HS-27A (cell line): ENCODE measurements around the gene DPH2.

ENCODE experiments used
- DNase-seq: peaks from one replicate; pipeline ENCODE4 v3.0.0-alpha.2; 2012; ENCODE audit warnings: low read depth, missing footprints

DPH2 gene

GRCh38 chr1:44002606-44003157 is 32.9 kb downstream of the DPH2 start:
- no peak for DNase-seq

DNA sequence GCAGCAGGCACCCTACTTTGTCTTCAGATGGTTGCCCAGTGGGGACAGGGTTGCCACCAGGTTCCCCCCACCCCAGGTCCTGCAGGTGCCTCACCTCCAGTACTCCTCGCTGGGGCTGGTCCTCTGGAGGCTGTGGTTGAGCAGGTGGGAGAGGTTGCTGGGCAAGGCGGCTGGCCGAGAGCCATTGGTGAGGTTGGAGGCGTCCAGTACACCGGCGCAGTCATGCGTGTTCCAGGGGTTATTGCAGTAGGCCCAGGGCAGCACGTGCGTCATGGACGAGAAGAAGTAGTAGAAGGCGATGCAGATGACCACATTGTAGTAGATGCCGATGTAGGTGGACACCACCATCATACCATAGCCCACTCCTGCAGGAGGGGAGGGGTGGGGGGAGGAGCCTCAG is 38.4 kb downstream of the DPH2 start:
- DNase-seq: no peak

DNA sequence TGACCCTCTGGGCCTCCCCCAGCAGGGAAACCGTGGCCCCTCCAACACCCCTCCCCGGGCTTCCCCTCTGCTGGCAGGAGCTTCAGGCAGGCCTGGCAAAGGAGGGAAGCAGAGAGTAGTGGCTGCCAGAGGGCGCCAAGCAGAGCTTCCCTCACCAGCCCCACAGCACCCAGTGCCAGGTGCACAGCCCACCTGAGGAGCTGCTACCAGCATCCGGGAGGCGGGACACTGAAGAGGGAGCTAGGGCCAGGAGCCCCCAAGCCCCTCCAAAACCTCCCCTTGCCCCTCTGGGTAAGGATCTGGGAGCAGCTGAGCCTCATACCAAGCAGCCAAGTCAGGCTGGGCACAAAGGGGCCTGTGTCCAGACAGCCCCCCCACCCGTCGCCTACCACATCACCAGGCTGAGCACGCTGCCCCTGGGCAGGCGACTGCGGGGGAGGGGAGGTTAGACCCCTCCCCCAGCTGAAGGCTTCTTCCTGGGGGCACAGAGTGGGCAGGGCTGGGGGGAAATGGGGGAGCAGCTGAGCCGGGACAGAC is 41.2 kb downstream of the DPH2 start:
- no peak for DNase-seq

GRCh38 chr1:44012404-44012803 is 42.6 kb downstream of the DPH2 start:
- DNase-seq: no peak

- DNase-seq: no peak
Observed at GRCh38 chr1:44012941-44013609, 43.3 kb downstream of the DPH2 start.

DNA sequence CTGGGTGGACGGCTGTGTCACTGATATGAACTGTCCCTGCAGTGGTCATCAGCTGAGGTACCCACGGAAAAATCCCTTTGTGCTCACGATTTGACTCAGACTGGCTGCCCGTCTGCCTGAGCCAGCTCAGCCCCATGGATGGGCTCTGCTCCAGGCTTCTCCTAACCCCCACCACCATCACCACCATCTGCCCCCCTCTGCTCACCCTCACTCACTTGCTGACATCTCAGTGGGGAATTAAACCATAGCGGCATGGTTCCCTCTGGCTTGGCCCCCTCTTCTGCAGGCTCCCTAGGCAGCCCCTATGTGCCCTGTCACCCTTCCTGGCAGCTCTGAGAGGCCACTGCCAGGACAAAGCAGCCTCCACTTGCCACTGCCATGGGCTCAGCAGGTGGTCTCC is 44.1 kb downstream of the DPH2 start:
- DNase-seq: no peak

DNA sequence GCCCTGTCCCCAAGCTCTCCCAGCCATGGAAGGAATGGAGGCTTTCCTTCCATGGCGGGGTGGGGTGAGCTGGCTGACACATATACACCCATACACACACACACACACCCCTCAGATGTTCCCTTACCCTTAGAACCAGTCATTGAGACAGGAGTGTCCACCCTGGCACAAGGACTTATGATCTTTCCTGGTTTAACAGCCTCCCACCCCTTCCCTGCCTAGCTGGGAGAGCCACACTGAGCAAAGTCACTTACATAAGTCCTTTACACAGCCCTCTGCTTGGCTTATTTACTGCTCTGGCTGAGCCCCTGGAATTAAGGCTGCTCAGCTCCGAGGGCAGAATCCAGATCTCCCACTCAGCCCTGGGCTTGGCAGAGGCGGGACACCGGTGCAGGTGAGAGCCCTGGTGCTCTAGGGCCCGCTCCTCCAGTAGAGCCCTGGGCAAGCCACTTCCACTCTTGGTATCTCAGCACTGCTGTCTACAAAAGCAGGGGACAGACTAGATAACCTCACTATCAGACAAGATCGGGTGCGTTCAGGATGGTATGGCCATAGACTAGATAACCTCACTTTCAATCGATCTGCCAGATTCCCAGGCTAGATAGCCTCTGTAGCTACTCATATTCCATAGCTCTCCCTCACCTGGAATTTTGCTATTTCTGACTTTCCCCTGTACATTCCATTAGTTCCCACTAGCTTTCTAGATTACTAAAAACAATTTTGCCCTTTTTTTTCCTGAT is 44.7 kb downstream of the DPH2 start:
- no peak for DNase-seq

DNA sequence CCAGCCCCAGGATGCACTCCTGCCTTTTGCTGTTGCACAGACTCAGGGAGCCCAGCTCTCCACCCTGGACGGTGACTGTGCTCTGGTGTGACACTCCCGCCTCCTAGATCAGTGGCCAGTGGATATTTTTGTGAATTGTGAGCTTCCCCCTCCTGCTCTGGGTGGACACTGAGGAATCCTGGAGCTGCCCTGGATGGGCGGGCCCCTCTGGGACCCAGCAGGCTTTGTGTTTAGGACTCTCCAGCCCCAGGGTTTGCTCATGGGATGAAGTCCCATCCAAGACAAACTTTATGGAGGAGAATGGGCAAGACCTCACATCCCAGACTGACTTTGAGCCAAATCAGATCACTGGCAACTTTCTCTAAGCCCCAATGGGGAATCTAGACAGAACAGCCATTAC is 45.4 kb downstream of the DPH2 start:
- DNase-seq: no peak

DNA sequence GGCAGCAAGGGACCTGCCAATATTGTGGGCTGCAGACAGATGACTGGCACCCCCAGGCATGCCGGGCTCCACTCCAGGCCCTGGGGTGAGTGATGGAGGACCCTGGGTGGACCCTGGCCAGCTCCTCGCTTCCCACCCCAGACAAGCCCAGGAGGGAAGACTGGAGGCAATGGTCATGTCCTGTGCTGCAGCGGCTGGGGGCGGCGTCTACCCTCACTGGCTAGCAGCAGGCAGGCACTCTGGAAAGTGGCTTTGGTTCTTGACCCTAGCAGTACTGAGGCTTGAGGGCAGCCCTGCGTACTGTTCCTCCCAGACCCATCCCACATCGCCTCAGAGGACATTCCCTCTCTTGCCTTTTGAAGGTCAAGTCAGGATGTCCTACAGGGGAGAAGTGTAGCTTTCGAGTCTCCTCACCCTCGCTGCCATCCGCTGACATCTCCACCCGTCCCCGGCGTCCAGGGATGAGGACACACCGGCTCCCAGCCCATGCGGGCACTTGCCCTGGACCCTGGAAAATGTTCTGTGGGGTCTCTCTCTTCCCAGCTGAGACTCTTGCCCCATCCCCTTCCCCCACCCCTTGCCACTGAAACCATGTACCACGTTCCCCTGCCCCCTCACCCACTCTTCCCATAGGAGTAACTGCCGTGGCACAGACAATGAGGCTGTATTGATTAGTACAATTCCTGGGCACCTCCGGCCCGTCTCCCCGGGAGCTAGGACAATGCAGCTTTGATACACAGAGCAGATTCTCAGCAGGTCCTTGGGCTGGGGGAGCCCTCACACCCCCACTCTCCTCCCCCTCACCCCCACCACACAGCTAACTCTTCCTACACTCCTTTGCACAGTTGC is 46.5 kb downstream of the DPH2 start:
- no peak for DNase-seq

DNA sequence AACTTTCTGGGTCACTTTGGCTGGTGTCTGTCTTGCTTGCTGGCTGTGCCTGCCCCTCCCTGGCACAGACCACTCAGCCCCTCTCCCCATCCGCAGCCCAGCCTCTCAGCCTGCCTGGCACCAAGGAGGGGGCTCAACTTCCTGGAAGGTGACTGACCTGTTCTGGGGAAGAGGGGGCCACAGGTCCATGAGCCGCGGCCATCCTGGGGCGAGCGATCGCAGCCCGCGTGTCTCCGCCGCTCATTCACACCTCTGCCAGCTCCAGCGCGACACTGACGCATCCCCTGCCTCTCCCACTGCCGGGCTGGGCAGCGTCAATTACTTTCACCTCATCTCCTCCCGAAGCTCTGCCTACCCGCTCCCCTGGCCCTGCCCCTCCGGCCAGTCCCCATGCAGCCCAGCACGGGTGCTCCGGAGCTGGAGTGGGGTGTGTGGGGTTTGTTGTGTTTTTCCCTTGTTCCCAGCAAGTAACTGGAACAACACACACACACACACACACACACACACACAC is 47.1 kb downstream of the DPH2 start:
- no peak for DNase-seq

- no peak for DNase-seq
Observed at GRCh38 chr1:44019466-44019948, 49.7 kb downstream of the DPH2 start.

- no peak for DNase-seq
Observed at GRCh38 chr1:44020464-44020863, 50.7 kb downstream of the DPH2 start.

GRCh38 chr1:44021156-44021555 is 51.3 kb downstream of the DPH2 start:
- no peak for DNase-seq

- DNase-seq: no peak
Observed at GRCh38 chr1:44021581-44022321, 51.9 kb downstream of the DPH2 start.
